AG10803 (cell line): ENCODE measurements around the gene CRYBA4.

Source experiments
- DNase-seq: peaks from one replicate; pipeline ENCODE4 v3.0.0; 2010; ENCODE audit warnings: low read depth
- H3K4me3 ChIP-seq: 2 replicates; pipeline ENCODE4 v1.5.1; 2011; ENCODE audit warnings: mild to moderate bottlenecking, low read length, control low read depth
- CTCF ChIP-seq: conservative IDR thresholded peaks from 2 replicates; pipeline ENCODE4 v1.5.1; 2011; ENCODE audit warnings: mild to moderate bottlenecking, low read length, control low read depth, inconsistent platforms

The CRYBA4 gene

DNA sequence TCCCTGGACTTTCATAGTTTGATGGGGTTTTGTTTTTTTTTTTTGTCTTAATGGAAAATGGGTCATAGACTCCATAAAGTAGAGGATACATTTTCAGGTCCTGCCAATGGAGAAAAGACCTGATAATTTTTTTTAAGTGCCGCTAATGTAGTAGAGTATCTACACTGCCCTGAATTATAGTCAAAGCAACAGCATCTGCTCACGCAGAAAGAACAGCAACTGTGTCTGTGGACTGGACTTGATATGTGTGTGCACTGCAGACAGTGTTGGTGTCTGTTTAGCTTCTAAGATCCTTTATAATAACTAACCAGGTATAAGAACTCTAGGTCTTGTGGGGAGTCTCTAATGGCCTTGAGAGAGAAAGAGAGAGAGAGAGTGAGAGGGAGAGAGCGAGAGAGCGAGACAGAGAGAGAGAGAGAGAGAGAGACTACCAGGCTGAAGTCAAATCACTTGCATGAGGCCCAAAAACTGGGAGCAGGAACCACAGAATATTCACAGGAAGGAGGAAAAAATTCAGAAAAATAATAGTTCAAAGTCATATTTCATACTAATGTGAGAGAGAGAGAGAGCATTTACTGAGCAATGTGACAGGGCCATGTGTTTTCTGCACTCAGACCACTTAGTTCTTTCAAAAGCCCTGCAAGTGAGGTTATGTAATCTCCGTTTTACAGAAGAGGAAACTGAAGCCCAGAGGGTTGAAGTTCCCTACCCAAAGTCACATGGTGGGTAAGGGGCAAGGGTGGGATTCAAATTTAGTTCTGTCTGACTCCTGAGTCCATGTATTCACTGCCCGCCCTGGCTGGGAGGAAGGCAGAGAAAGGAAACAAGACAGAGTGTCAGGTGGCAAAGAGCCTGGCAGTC is 27.0 kb downstream of the CRYBA4 start:
- H3K4me3 ChIP-seq = no peak overlapping the region
- peak; percentile 58 for DNase-seq
- no peak for TF ChIP-seq CTCF

- no peak for DNase-seq
- no peak overlapping the region for H3K4me3 ChIP-seq
- no peak for TF ChIP-seq CTCF
These were observed 29.1 kb downstream of the CRYBA4 start for GRCh38 chr22:26650722-26651421.

DNA sequence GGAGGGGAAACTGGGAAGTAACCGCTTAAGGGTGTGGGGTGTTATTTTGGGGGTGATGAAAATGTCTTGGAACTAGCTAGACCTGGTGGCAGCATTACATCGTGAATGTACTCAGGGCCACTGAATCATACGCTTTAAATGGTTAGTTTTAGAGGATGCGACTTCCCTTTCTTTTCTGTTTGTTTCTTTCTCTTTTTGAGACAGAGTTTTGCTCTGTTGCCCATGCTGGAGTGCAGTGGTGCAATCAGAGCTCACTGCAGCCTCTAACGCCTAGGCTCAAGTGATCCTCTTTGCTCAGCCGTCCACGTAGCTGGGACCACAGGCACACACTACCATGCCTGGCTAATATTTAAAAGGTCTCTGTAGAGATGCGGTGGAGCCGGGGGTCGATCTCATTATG is 30.1 kb downstream of the CRYBA4 start:
- TF ChIP-seq CTCF = no peak

GRCh38 chr22:26656891-26657851 is 35.4 kb downstream of the CRYBA4 start, which contains the start of gene MIAT:
Gene MIAT, plus strand, starts transcription at chr22:26657588.
- DNase-seq = no peak
- H3K4me3 ChIP-seq = peak within 1 kb of the TSS; percentile 57
- no peak for TF ChIP-seq CTCF

More for the DNA sequence above, 30.1 kb downstream of the CRYBA4 start:
- H3K4me3 ChIP-seq = no peak overlapping the region
- DNase-seq = no peak

- TF ChIP-seq CTCF = no peak
- no peak for DNase-seq
These were observed 36.4 kb downstream of the CRYBA4 start for GRCh38 chr22:26658161-26658560.

GRCh38 chr22:26658671-26659478 is 37.1 kb downstream of the CRYBA4 start:
- peak overlapping the region; percentile 48 for H3K4me3 ChIP-seq
- TF ChIP-seq CTCF = no peak
- peak; percentile 90 for DNase-seq

More at GRCh38 chr22:26658161-26658560, 36.4 kb downstream of the CRYBA4 start:
- H3K4me3 ChIP-seq = peak overlapping the region; percentile 48
